NCI-H2227 (cell line): ENCODE data around the gene TMEM196.
A peak's percentile ranks its signal among the peaks of the same experiment; 100 is the strongest.

Experiments
- DNase-seq: peaks from one replicate; lab custom pipeline; 2025; ENCODE audit not compliant: unreplicated experiment; lab: John Stamatoyannopoulos, UW

TMEM196 gene

GRCh38 chr7:19772841-19773760 lies at the start of gene TMEM196:
Gene TMEM196 (minus strand): TSS chr7:19773617. CDS start chr7:19772696, 921 bp downstream.
- DNase-seq, result peak; percentile 53

GRCh38 chr7:19816128-19816527 lies 42.7 kb upstream of the TMEM196 start:
- no peak for DNase-seq

GRCh38 chr7:19815546-19815945 lies 42.1 kb upstream of the TMEM196 start:
- DNase-seq, result no peak

GRCh38 chr7:19814776-19815175 lies 41.4 kb upstream of the TMEM196 start:
- DNase-seq, result no peak

- DNase-seq, result no peak
These were observed 38.0 kb upstream of the TMEM196 start for GRCh38 chr7:19811386-19811785.

- DNase-seq, result no peak
These were observed 25.6 kb upstream of the TMEM196 start for GRCh38 chr7:19798986-19799385.

GRCh38 chr7:19783541-19783940 lies 10.1 kb upstream of the TMEM196 start:
- DNase-seq, result no peak

GRCh38 chr7:19776981-19777380 lies 3.6 kb upstream of the TMEM196 start:
- no peak for DNase-seq

- DNase-seq, result no peak
These were observed 2.2 kb upstream of the TMEM196 start for GRCh38 chr7:19775578-19775977.

GRCh38 chr7:19772306-19772705 lies 1.1 kb downstream of the TMEM196 start:
- peak; percentile 29 for DNase-seq

- no peak for DNase-seq
These were observed 10.8 kb downstream of the TMEM196 start for GRCh38 chr7:19762631-19763030.

- DNase-seq, result peak; percentile 62
These were observed 18.8 kb downstream of the TMEM196 start for GRCh38 chr7:19754521-19755116.

- DNase-seq, result peak; percentile 10
These were observed 21.4 kb downstream of the TMEM196 start for GRCh38 chr7:19752020-19752419.

- no peak for DNase-seq
These were observed 23.8 kb downstream of the TMEM196 start for GRCh38 chr7:19749658-19750057.

- peak; percentile 38 for DNase-seq
These were observed 25.6 kb downstream of the TMEM196 start for GRCh38 chr7:19747740-19748339.

- DNase-seq, result no peak
These were observed 29.3 kb downstream of the TMEM196 start for GRCh38 chr7:19744075-19744474.

- no peak for DNase-seq
These were observed 44.7 kb downstream of the TMEM196 start for GRCh38 chr7:19728716-19729115.

GRCh38 chr7:19725770-19726169 lies 47.6 kb downstream of the TMEM196 start:
- no peak for DNase-seq

- DNase-seq, result no peak
These were observed 57.9 kb downstream of the TMEM196 start for GRCh38 chr7:19715499-19715898.

- DNase-seq, result peak; percentile 65
These were observed 59.7 kb downstream of the TMEM196 start for GRCh38 chr7:19713676-19714075.

- DNase-seq, result no peak
These were observed 64.2 kb downstream of the TMEM196 start for GRCh38 chr7:19709249-19709578.
